Left forelimb (tissue), 1 donor: ENCODE results near the gene GZF1.

Experiments
- DNase-seq: peaks from one replicate; pipeline ENCODE4 v3.0.0-alpha.2; 2018; ENCODE audit warnings: low spot score

GZF1 gene

DNA sequence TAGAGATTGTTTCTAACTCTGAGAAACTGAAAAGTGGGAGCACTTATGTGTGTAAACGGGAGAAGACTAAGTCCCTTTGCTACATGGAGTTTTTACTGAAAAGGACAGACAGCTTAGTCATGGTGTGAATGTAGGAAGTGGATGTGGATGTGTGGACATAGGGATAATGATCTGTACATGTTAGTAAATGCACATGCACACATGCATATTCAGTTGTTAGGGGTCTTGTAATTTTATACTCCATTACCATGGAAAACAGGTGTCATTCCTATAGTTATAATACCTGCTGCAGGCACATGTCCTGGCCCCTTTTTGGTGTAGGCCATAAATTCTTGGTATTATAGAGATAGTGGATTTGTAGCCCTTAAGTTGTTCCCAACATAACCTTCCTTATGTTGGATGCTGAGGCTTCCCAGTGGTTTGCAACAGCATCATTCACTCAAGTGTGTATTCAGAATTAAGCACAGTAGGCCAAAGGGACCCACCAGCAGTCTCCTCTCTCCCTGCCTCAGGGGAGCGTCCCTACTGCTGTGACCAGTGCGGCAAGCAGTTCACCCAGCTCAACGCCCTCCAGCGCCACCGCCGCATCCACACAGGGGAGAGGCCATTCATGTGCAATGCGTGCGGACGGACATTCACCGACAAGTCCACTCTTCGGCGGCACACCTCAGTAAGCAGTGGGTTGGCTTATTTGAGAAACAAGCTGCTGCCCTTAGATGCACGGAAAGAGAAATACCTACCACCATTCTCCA lies 7.3 kb downstream of the GZF1 start:
- DNase-seq: no peak

DNA sequence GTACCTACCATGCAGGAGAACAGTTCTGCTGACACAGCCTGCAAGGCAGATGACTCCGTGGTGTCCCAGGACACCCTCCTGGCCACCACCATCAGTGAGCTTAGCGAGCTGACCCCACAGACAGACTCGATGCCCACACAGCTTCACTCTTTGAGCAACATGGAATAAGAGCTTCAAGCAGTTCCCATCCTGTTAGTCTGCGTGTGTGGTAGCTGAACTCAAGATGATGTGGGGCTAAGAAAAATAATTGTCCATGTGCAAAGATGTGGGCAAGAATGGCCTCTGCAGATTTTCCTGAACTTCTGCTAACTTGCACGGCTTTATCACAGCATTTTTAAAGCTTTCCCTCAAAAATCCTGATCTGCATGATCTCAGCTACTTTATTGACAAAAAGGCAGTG lies 8.3 kb downstream of the GZF1 start:
- no peak for DNase-seq

DNA sequence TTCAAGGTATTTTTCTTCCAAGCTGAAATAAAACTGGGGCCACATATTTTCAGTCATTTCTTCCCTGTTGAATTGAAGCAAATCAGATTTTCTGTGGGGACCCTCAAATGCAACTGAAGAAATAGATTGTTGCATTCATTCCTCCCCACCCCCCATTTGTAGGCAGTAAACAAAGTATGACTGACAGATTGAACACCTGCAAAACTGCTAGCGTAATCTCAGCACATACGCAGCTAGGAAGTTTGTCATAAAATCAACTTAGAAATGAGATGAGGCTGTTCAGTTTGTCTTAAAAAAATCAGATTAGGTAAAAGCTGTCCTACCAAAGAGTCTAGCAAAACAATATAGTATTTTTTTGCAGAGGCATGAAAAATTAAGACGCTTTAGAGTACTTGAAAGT lies 8.9 kb downstream of the GZF1 start:
- DNase-seq: no peak

DNA sequence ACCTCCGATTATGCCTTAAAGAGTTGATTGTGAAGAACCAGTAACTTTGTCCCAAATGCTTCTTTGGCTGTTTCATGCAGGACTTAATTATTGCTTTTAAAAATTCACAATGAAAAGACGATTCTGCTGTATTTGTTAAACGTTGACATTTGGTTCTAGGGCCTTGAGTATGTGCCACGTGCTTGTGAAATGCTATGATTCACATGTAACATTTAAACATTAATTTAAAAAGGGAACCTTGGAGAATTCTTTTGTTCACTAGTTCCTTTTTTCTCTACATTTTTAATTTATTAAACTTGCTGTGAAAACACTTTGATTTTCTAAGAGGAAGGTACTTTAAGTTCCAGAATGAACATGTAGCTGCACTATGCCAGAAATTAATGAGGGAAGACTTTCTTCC lies 9.5 kb downstream of the GZF1 start:
- no peak for DNase-seq

DNA sequence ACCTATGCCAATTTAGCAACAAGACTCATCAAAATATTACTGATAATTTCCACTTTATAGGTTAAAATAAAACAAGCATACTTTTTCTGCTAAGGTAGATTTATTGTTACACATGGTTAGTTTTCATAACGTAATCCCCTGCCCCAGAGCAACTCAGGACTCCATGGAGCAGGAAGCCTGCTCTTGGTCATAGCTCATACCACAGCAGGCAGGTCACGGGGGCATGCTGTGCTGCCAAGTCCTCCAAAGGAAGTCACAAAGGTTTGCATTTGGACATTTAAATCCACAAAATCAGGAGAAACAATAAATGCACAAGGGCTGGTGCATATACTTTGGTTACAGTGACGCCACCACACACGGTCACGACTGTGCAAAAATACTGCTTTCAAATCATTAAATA lies 12.5 kb downstream of the GZF1 start:
- no peak for DNase-seq

DNA sequence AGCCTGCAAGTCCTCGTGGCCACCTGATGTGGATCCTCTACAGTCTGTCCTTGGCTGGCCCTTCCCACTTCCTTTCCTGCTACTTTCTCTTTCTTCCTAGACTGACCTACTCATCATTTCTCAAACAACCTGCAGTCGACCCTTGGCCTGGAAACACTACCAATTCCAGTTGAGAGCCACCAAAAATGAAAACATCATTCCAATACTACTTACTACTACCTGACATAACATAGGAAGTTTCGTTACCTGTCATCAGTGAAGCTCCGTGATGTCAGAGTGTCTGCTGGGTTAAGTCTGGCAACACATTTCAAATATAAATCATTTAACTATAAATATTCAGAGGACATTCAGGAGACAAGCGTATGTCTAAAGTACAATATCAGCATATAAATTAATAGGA lies 13.8 kb downstream of the GZF1 start:
- DNase-seq: no peak

DNA sequence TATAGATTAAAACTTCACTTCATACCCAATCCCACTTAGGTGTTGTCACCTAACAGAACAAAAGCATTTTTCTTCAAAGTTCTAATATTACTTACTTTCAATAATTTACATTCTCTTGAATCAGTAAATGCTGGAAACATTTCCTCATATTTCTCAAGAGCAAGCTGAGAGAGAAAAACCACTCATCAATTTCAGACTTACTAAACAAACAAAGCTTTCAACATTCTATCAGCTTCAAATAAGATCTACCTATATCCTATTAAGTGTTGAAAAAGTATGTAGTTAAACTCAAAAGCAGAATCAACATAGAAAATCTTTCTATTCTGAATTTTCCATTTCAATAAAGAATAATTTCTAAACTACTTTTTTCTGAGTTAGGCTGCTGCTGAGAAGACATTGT lies 17.8 kb downstream of the GZF1 start:
- DNase-seq: no peak

DNA sequence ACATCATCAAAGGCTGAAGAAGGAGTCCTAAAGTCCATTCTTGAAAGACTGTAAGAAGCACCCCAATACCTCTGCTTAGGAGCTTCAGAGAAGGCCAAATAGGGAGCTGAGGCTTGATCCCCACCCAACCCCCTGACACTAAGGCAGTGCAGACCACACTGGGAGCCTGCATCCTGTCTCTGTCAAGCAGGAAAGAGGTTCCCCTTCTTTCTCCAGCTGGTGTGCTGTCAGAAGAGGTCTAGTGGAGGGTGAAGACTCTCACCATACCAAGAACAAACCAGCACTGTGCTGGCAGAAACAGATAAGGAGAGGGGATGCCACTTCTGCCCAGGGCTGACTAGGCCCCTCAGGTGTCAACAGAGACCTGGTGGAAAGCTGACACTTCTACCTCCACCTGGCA lies 19.9 kb downstream of the GZF1 start:
- no peak for DNase-seq

DNA sequence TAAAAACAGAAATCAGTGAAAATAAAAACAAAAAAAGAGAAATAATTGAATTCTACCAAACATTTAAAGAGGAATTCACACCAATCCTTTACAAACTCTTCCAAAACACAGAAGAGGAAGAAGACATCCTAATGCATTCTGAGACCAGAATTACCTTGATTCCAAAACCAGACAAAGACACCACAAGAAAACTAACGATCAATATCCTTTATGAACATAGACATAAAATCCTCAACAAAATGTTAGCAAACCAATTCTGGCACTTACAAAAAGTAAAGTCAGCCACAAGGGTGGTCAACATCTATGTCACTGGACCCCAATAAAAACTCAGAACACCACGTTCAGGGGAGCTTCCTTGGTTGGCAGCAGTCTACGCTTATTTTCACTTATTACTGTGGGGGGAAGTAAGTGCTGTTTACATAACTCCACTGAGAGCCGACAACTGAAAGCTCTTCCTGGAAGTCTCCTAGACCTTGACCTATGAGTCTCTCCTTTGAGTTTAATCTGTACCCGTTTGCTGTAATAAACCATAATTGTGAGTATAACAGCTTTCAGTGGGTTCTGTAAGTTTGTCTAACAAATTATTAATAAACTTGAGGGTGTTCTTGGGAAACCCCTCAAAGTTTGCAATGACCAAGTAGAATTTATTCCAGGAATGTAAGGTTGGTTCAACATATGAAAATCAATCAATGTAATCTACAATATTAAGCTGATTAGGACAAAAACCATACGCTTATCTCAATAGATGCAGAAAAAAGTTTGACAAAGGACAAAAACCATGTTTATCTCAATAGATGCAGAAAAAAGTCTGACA lies 24.5 kb downstream of the GZF1 start:
- no peak for DNase-seq

DNA sequence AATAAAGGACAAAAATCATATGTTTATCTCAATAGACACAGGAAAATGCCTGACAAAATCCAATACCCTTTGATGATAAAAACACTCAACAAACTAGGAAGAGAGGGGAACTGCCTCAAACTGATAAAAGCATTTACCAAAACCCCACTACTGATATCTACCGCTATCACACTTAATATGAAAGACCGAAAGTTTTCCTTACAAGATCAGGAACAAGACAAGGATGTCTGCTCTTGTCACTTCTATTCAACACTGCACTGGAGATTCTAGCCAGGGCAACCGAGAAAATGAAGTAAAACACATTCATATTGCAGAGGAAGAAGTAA lies 25.1 kb downstream of the GZF1 start:
- DNase-seq: no peak

DNA sequence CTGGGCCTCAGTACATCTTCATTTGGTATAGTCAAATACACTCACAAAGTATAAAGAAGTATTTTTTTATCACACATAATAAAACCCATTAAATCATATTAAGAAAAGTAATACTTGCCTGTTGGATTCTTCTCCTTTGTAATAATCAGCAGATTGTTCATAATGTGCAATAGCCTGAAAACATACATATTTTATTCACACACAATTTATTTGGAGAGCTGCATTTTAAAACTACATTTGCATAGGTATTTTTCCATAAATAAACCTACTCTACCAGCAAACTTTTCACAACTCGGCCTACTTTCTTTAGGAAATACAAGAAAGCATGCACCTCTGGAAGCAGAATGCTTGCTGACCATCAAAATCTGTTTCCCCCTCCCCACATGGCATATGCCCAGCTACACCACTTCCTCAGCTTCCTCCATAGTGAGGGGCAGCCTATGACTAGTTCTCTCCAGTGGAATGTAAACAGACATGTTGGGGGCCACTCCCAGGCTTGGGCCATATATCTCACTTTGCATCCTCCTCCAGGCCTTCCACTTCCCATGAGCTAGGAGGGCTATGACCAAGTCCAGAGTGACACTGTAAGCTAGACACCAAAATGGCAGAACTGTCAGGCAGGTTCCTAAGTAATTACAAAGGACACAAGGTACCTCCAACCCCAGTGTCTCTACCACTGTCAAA lies 28.3 kb downstream of the GZF1 start:
- DNase-seq: no peak

DNA sequence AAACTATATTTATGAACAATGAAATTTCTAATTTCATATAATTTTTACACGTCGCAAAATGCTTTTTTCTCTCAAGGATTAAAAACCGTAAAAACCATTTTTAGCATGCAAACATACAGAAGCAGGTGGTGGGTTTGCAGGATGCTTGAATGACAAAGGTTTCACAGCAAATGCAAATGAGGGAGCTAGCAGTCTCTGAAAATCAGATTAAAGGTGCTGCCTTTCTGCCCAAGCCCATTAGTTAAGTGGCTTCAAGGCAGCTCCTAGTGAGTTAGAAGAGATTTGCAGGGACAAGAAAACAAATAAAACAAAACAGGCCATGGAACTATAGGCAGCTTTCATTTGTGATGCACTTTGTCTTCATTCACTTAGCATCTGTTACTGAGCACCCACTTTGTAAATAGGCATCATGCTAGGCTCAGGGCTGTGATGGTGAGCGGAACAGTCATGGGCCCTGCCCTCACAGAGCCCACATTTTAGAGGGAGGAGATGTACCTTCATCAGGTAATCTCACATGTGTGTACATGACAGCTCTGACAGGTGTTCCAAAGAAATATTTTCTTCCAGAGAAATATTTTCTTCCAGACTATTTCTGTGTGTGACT lies 29.8 kb downstream of the GZF1 start:
- no peak for DNase-seq

DNA sequence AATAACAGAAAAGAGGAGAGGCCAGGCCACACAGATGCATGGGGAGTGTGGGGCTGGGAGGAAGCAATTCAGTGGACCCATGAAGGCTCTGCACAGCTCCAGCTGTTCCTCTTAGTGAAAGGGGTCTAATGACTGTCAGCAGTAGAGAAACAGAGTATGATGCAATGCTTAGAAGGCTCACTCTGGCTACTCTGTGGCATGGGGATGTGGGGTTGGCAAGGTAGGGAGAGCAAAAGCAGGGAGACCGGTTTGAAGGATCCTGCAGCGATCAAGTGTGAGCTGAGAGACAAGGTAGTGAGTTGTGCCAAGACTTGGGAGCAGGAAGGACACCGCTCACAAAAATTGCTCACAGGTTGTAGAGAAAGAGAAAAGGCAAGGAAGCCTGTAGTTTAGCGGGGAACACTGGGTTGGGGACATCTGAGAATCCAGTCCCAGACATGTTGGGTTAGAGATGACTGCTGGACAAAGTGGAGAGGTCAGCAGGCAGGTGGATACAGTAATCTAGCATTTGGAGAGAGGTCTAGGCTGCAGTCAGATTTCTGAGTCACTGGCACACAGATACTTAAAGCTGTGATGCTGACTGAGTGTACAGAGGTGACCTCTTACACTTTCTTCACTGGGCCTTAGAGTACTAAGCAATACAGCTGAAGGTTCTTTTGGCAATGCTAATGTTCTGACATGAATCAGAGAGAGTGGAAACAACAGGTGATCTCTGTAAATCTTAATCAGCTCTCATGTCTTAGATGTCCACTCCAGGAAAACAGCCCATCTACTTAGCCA lies 32.2 kb downstream of the GZF1 start:
- DNase-seq: no peak

DNA sequence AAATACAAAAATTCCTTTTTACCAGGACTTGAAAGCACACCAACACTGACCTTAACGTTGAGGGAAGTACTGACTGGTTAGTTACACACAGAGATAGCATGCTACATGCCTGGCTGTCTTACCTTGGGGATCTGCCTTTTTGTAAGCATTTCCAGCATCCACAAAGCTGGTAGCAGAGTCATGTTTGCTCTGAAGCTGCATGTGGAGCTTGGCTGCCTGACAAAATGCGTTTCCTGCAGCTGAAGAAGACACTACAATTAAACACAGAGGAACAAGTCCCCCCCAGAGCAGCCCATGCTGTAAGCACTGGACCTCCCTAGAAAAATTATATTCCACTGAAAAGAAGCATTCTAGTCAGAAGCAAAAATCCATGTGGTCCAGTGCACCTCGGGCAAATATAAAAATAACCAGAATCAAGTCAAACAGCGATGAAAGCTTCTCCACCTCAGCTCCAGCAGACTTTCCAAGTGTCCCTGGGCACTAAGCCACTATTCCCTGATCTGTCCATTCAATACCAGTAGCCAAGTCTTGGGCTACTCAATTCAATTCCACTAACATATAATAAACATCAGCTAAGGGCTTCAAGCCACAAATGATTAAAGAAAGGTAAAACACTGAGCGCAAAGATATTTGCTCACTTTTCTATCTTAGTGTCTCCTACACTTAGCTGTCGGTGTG lies 35.1 kb downstream of the GZF1 start:
- no peak for DNase-seq

DNA sequence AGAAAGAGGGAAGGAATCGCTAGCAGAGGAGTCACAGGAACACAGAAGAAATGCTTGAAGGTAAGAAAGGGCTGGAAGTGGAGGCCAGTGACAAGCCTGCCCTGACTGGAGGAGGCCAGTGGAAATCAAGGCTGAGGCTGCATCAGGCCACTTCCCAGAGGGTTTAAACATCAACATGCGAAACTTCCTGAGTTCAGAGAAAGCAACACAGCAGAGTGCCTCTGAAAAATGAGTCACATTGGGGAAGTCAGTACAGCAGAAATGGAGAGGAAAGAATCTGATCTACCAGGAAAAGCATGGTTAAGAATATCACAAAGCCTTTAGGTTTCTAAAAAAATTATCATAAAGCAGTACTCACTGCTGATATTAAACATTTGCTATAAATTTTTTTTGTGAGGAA lies 36.0 kb downstream of the GZF1 start:
- DNase-seq: no peak

DNA sequence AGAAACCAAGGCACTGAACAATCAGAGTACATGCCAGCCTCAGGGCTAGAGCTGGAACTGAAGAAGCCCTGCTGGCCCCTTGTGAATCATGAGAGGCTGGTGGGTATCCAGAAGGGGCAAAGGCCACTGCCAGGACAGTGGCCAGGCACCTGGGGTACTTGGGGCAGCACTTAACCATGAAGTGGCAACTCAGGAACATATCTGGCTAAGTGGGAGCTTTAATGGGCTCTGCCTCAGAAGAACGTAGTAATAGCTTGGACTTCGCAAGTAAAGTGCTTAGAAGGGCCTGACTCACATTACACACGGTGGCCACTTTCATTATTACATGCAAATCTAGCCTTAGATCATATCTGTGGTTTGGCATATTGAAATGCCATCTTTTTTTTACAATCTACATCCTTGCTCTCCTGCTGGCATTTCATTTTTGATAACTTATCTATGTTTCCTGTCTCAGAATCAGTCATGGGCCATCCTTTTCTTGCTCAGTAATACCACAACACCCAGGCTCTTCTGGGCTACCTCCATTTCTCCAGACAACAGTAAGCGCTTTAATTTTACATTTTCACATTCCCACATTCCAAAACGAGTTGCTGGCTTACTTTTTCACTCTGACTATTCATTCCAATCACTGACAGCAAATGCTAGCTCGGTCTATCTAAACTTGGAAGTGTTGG lies 37.7 kb downstream of the GZF1 start:
- DNase-seq: no peak

DNA sequence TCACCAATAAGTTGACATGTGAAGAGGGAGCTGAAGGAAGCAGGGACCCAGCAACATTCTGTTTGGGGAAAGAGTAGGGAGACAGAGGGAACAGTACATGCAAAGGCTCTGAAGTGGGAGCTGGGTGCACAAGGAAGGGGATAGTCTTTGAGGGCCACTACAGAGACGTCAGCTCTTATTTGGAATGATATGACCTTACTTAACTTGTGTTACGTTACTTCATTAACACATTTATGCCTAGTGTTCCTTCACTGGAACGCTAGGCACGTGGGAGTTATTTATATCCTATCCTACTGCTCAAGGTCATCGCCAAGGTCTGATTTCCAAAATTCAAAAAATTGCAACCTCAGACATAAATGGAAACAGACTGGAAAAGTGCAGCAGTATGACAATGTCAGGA lies 39.1 kb downstream of the GZF1 start:
- DNase-seq: no peak

DNA sequence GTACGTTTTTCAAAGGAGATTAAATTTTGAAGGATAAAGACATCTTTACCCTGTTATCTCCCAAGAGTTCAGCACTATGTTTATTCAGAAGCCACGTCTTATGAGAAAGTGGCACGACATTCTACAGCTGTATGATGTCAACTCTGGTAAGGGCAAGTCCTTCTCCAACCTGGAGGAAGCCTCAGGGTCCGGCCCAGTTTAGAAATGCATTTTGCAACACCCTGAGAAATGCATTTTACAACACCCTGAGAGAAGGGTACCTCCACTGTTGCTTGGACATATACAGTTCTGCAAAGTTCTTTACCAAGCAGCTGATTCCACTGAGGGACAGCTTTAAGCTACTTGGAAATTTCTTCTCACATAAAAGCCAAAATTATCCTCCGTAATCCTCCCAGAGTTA lies 41.8 kb downstream of the GZF1 start:
- no peak for DNase-seq

DNA sequence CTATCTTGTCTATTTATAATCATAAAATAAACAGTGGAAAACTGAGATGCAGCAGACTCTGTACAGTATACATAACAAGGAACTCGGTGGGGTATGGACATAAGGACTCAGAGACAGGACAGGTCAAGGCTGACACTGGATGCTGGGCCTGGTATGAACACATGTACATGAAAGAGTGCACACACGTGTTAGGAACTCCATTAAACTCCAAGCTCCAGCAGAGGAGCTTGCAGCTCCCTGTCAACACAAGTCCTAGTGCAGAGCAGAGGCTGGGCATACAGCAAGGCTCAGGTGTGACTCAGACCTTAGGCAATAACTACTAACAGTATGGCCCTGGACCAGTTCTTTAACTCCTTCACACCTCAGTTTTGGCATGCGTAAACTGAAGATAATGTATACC lies 42.2 kb downstream of the GZF1 start:
- DNase-seq: no peak

DNA sequence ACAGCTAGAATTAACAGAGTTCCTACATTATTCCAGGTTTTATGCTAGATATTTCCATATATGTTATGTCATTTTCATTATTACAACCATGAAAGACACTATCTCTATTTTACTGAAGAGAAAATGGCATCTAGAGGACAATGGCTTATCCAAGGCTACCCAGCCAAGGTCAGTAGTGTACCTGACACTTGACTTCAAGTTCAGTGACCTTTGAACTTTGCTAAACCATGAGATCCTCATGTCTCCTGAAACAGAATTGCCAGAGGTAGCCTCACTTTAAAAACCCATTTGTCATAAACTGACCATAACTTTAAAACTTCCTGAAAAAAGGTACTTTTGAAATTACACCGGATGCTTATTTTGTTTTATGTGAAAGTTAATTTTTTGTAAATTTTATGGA lies 44.9 kb downstream of the GZF1 start:
- DNase-seq: no peak
